M059J (cell line): Measurements from ENCODE around the gene USP34. TPM values are rescaled to one million over a fixed set of nuclear protein-coding genes. Genes with fewer than 3 reads are reported as not detected.
"Not testable (repeated sequence)": the region's sequence is repeated elsewhere in the genome, so short reads cannot be mapped to it uniquely, and the experiment has no call there.

Experiments
- DNase-seq: peaks from one replicate; pipeline ENCODE4 v3.0.0-alpha.2; 2012; ENCODE audit warnings: low read depth
- total RNA-seq: library from RNA; depleted of rRNA; stranded (reverse); fragments of >200 nt; shearing (Covaris generic); gene quantifications from 2 replicates; pipeline ENCODE4 v1.2.3, GENCODE V29; 2014

USP34 gene
- total RNA-seq, 1 experiment from 2014 or later: 60.7 TPM

DNA sequence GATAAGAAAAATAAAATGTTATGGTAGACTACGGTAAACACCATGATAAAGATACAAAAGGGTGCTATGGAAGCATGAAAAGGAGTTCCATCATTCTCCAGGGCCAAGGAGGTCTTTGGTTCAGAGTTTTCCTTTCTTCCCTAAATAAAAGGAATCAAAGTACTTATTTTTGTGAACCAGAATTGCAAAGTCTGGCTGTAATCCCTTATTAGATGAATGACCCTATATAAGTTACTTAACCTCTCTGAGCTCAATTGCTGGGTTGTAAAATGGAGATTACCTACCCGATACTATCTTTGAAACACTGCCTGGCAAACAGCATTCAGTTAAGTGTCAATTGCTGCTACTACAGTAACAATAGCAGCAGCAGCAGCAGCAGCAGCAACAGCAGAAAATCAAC is 218.9 kb downstream of the USP34 start:
- no peak for DNase-seq

- no peak for DNase-seq
These were observed 221.3 kb downstream of the USP34 start for GRCh38 chr2:61249521-61250071.

- peak; percentile 46 for DNase-seq
These were observed 223.6 kb downstream of the USP34 start for GRCh38 chr2:61247204-61247812.

DNA sequence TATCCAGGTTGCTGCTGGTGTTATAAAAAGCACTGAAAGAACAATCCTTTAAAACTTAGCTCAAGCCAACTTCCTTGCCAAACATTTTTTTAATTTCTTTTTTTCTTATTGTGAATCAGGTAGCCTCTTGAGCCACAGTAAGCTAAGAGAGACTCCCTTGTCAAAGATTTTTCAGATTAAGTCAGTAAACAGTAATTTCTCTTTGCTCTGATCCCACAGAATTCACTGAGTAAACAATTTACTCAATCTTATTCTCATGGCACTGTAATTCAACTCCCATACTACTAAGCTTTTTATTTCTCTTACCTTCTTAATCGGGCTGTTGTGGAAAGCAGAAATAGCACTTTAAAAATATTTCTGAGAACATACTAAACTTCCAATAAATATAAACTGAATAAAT is 226.2 kb downstream of the USP34 start:
- no peak for DNase-seq

DNA sequence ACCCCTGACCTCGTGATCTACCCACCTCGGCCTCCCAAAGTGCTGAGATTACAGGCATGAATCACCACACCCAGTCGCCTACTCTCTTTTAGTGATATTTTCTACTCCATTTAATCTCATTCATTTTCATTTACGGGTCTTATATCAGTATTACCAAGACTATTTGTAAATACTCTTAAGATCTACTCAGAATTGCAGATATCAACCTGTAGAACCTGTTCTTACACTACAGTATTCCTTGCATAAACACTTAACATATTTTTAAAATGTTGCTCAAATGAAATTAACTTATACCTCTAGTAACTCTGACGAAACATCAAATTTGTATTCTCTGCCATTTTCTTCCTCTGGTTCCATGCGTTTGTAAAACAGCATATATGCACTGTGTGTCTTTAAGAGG is 229.6 kb downstream of the USP34 start:
- no peak for DNase-seq

DNA sequence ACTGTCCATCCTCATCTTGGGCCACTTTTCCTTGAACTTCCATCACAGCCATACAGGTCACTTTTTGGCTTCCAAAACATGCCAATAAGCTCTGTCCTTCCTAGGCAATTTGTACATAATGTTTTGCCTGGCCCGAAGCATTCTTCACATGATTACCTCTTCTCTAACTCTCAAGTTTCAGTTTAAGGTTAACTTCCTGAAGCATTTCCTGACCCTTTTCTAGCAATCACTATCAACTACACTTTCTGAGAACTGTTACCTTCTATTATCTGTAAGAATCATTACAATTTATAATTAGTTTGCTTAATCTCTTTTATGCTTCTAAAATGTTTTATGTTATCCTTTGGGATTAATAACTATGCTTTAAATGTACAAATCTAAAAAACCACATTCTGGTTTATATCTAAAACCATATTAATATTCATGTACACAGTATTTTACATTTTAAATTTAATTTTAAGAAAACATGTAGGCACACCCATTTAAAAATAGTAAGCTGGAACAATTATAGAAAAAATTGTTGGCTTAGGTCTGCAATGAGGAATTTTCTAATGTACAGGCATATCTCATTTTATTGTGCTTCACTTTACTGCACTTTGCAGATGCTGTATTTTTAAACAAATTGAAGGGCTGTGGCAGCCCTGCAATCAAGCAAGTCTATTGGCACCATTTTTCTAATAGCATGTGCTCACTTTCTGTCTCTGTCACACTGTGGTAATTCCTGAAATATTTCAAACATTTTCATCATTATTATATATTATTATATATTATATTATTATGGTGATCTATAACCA is 232.5 kb downstream of the USP34 start:
- DNase-seq: no peak

GRCh38 chr2:61235716-61236115 is 235.2 kb downstream of the USP34 start:
- DNase-seq: no peak

- no peak for DNase-seq
These were observed 237.3 kb downstream of the USP34 start for GRCh38 chr2:61233581-61233980.

- DNase-seq: no peak
These were observed 241.0 kb downstream of the USP34 start for GRCh38 chr2:61229936-61230335.

GRCh38 chr2:61222567-61222966 is 248.3 kb downstream of the USP34 start:
- DNase-seq: no peak

GRCh38 chr2:61221819-61222218 is 249.1 kb downstream of the USP34 start:
- DNase-seq: no peak

DNA sequence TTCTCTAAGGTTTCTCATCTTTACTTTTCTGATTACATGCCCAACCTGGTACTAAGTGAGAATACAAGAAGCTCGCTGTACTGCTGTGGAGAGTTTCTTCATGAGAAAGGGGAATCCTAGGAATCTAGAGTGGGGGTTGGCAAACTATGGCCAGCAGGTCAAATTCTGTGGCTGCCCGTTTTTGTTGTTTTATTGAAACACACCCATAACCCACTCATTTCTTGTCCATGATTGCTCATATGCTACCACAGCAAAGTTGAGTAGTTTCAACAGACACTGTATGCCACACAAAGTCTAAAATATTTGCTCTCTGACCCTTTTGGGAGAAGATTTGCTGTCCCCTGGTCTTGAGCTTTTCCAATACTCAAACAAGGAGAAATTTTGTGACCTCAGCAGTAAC is 250.1 kb downstream of the USP34 start:
- peak; percentile 5 for DNase-seq

GRCh38 chr2:61218817-61219170 is 252.1 kb downstream of the USP34 start:
- DNase-seq: no peak

GRCh38 chr2:61218076-61218816 is 252.6 kb downstream of the USP34 start:
- DNase-seq: no peak

GRCh38 chr2:61214171-61214570 is 256.7 kb downstream of the USP34 start:
- DNase-seq: no peak

GRCh38 chr2:61210332-61210981 is 260.4 kb downstream of the USP34 start:
- DNase-seq: peak; percentile 7

- DNase-seq: no peak
These were observed 265.8 kb downstream of the USP34 start for GRCh38 chr2:61205132-61205531.

- peak; percentile 36 for DNase-seq
These were observed 274.2 kb downstream of the USP34 start for GRCh38 chr2:61196671-61197070.

DNA sequence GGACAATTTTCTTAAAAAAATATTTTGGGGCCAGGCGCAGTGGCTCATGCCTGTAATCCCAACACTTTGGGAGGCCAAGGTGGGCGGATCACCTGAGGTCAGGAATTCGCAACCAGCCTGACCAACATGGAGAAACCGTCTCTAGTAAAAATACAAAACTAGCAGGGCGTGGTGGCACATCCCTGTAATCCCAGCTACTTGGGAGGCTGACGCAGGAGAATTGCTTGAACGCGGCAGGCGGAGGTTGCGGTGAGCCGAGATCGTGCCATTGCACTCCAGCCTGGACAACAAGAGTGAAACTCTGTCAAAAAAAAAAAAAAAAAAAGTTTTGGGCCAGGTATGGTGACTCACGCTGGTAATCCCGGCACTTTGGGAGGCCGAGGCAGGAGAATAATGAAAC is 276.2 kb downstream of the USP34 start:
- DNase-seq: not testable (repeated sequence)

DNA sequence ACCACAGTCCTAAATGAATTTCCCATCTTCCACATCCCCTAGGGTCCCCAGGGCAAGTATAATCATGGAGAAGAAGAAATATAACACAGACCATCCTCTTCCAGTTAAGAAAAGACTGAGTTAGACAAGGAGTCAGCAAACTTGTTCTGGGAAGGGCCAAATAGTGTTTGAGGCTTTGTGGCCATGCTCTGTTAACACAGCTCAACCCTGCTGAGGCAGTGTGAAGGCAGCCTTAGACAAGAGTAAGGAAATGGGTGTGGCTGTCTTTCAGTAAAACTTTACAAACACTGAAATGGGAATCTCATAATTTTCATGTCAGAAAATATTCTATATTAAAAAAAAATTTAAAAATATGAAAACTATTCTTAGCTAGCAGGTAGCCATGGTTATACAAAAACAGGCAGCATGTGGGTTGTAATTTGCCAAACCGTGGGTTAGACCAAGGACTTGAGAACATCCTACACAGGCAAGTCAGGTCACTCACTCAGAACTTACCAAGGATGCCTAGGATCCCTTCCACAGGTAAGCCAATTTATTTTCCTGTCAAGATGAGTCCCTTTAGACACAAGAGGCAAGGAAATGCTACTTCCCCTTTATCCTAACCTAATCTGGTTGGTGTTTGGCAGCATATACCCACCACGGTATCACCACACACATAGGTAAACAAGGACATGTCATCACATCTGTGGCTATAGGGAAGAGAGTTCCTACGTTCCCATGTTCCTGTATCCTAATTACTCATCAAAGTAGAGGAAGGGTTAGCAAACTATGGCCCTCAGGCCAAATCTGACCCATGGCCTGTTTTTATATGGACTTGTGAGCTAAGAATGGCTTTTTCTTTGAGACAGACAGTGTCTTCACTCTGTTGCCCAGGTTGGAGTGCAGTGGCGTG is 277.0 kb downstream of the USP34 start:
- DNase-seq: peak; percentile 8

DNA sequence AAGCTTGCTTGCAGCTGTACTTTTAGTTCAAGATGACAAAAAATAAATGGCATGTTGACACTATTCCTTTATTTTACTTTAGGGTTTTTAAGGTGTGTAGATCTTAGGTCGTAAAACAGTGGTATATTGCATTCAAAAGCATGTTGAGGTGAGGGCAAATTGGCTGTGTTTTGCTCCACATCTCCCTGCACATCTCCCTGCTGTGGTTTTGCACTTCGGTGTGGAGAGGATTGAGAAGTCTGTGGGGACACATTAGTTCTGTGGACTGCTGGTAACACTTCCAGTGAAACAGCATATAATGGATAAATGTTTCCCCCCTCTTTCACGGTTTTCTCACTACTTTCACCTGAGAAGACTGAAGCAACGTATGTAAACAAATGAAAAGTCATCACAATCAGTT is 283.8 kb downstream of the USP34 start:
- no peak for DNase-seq
